ENCODE results near the gene MINDY4.
A peak's percentile ranks its signal among the peaks of the same experiment; 100 is the strongest.

Gene MINDY4

DNA sequence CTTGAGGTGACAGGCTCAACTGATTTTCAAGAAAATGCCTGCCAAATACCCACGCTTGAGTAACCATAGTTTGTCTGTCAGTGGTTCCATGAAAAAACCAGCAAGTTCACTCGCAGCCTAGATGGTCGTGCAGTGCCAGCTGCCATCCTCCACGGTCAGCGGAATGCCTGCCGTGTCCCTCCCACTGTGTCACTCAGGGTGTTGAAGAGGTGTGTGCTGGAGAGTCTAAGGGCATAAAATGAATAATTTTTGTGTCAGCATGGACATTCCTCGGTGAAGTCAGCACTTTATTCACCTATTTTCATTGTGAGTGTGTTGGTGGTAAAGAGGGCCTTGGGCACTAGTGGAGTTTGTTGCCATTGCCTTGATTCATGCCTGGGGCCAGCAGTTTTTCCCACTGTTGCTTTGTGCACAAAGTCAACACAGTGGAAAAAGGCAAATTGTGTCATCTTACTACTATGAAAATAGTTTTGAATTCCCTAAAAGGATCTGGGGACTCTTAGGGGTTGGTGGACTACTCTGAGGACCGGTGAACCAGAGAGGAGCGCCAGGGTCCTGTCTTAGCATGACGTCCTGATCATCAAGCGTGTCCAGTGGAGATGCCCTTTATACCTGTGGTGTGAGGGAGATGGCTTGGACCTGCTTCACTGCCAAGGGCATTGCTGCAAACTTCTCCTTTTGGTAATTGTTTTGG, 17.6 kb downstream of the MINDY4 start:
- no peak overlapping the region for H2BK15ac ChIP-seq (ENCODE audit: low read length)
- no peak overlapping the region for H2BK12ac ChIP-seq (ENCODE audit: low read length)
- peaks cover 17 to 42% of the 10 kb centered on the region in 2 donors for H3K36me3 ChIP-seq (replicated peaks in 1 of 2; ENCODE audit: control insufficient read depth in 2 of 2, insufficient read depth in 2 of 2, low read length in 2 of 2)
- H3K4me3 ChIP-seq (ENCODE audit: low read length in 2 of 2), result no peak overlapping the region
- DNase-seq (ENCODE audit: low spot score), result no peak
- no peaks in the 10 kb centered on the region for H3K27me3 ChIP-seq (ENCODE audit: control insufficient read depth in 3 of 3, insufficient read depth in 3 of 3, low read depth in 1 of 3, low read length in 3 of 3)
- H3K4me1 ChIP-seq (ENCODE audit: control insufficient read depth in 2 of 2, insufficient read depth in 1 of 2, low read depth in 1 of 2, low read length in 2 of 2), result no peaks in the 10 kb centered on the region
- no CpG with 5 or more reads among the region's 11 CpGs for WGBS, 2 donors (ENCODE audit: extremely low coverage in 2 of 2, insufficient read length in 2 of 2, insufficient replicate concordance in 1 of 2)
- H2BK5ac ChIP-seq (ENCODE audit: low read length), result no peak overlapping the region
- no peak overlapping the region for H4K91ac ChIP-seq (ENCODE audit: low read depth, low read length, poor library complexity)
- no peak overlapping the region for H3K27ac ChIP-seq (replicated peaks; ENCODE audit: low read length)
- H3K23ac ChIP-seq (ENCODE audit: low read depth, low read length, poor library complexity), result no peak overlapping the region
- peaks cover 2% of the 10 kb centered on the region for H3K79me1 ChIP-seq (ENCODE audit: low read depth, low read length)
- no peak overlapping the region for H3K9ac ChIP-seq (ENCODE audit: low read depth, low read length, poor library complexity)
- H3K4me2 ChIP-seq (ENCODE audit: insufficient read depth, low read length, poor library complexity, severe bottlenecking), result no peak overlapping the region
- no peak overlapping the region for H2AFZ ChIP-seq (ENCODE audit: low read length)
- no peak overlapping the region for H3K14ac ChIP-seq (ENCODE audit: low read length)
- no peaks in the 10 kb centered on the region for H3K9me3 ChIP-seq (replicated peaks in 1 of 2; ENCODE audit: control insufficient read depth in 2 of 2, insufficient read depth in 1 of 2, low read depth in 1 of 2, low read length in 2 of 2)
- no peak overlapping the region for H3K18ac ChIP-seq (ENCODE audit: low read length)
- H3K4ac ChIP-seq (ENCODE audit: low read length), result no peak overlapping the region
- no peak overlapping the region for H2AK5ac ChIP-seq (ENCODE audit: low read depth, low read length)
- no peak overlapping the region for H2BK120ac ChIP-seq (ENCODE audit: low read depth, low read length)
- no peak overlapping the region for H4K8ac ChIP-seq (ENCODE audit: low read depth, low read length)

- H3K23ac ChIP-seq (ENCODE audit: low read depth, low read length, poor library complexity), result no peak overlapping the region
- no peak overlapping the region for H3K4ac ChIP-seq (ENCODE audit: low read length)
- no peak overlapping the region for H2BK15ac ChIP-seq (ENCODE audit: low read length)
- no peak overlapping the region for H2BK12ac ChIP-seq (ENCODE audit: low read length)
- no peak overlapping the region for H2AFZ ChIP-seq (ENCODE audit: low read length)
- H3K4me1 ChIP-seq (ENCODE audit: control insufficient read depth in 2 of 2, insufficient read depth in 1 of 2, low read depth in 1 of 2, low read length in 2 of 2), result no peaks in the 10 kb centered on the region
- H2AK5ac ChIP-seq (ENCODE audit: low read depth, low read length), result no peak overlapping the region
- no peak for DNase-seq (ENCODE audit: low spot score)
- H4K91ac ChIP-seq (ENCODE audit: low read depth, low read length, poor library complexity), result no peak overlapping the region
- no peak overlapping the region for H3K27ac ChIP-seq (replicated peaks; ENCODE audit: low read length)
- H3K27me3 ChIP-seq (ENCODE audit: control insufficient read depth in 3 of 3, insufficient read depth in 3 of 3, low read depth in 1 of 3, low read length in 3 of 3), result no peaks in the 10 kb centered on the region
- no peak overlapping the region for H3K14ac ChIP-seq (ENCODE audit: low read length)
- H3K4me3 ChIP-seq (ENCODE audit: low read length in 2 of 2), result no peak overlapping the region
- H2BK5ac ChIP-seq (ENCODE audit: low read length), result no peak overlapping the region
- H3K18ac ChIP-seq (ENCODE audit: low read length), result no peak overlapping the region
- H3K9me3 ChIP-seq (replicated peaks in 1 of 2; ENCODE audit: control insufficient read depth in 2 of 2, insufficient read depth in 1 of 2, low read depth in 1 of 2, low read length in 2 of 2), result no peaks in the 10 kb centered on the region
- peaks cover 2% of the 10 kb centered on the region for H3K79me1 ChIP-seq (ENCODE audit: low read depth, low read length)
- no peak overlapping the region for H3K4me2 ChIP-seq (ENCODE audit: insufficient read depth, low read length, poor library complexity, severe bottlenecking)
- H4K8ac ChIP-seq (ENCODE audit: low read depth, low read length), result no peak overlapping the region
- no CpG with 5 or more reads among the region's 3 CpGs for WGBS, 2 donors (ENCODE audit: extremely low coverage in 2 of 2, insufficient read length in 2 of 2, insufficient replicate concordance in 1 of 2)
- no peak overlapping the region for H2BK120ac ChIP-seq (ENCODE audit: low read depth, low read length)
- no peak overlapping the region for H3K9ac ChIP-seq (ENCODE audit: low read depth, low read length, poor library complexity)
- H3K36me3 ChIP-seq (replicated peaks in 1 of 2; ENCODE audit: control insufficient read depth in 2 of 2, insufficient read depth in 2 of 2, low read length in 2 of 2), result peaks cover 17 to 39% of the 10 kb centered on the region in 2 donors
Measured at GRCh38 chr7:30789334-30789711, 18.1 kb downstream of the MINDY4 start.

DNA sequence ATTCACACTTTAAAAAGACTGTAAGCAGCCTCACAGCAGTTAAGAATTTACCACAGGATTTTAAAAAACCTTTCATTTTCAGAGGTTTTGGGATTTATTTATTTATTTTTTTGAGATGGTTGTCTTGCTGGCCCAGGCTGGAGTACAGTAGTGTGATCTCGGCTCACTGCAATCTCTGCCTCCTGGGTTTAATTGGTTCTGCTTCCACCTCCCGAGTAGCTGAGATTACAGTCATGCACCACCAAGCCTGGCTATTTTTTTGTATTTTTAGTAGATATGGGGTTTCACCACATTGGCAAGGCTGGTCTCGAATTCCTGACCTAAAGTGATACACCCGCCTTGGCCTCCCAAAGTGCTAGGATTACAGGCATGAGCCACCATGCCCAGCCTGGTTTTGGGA, 19.1 kb downstream of the MINDY4 start:
- Histone ChIP-seq H2BK120ac (ENCODE audit: low read depth, low read length) (no peak overlapping the region), H3K36me3 (replicated peaks in 1 of 2; ENCODE audit: control insufficient read depth in 2 of 2, insufficient read depth in 2 of 2, low read length in 2 of 2) (peaks cover 9 to 29% of the 10 kb centered on the region in 2 donors), H3K9ac (ENCODE audit: low read depth, low read length, poor library complexity) (no peak overlapping the region), H3K27me3 (ENCODE audit: control insufficient read depth in 3 of 3, insufficient read depth in 3 of 3, low read depth in 1 of 3, low read length in 3 of 3) (no peaks in the 10 kb centered on the region), H2BK12ac (ENCODE audit: low read length) (no peak overlapping the region), H3K4me1 (ENCODE audit: control insufficient read depth in 2 of 2, insufficient read depth in 1 of 2, low read depth in 1 of 2, low read length in 2 of 2) (no peaks in the 10 kb centered on the region), H3K27ac (replicated peaks; ENCODE audit: low read length) (no peak overlapping the region), H3K4me3 (ENCODE audit: low read length in 2 of 2) (no peak overlapping the region), H2AFZ (ENCODE audit: low read length) (no peak overlapping the region), H3K4ac (ENCODE audit: low read length) (no peak overlapping the region), H4K8ac (ENCODE audit: low read depth, low read length) (no peak overlapping the region), H2BK5ac (ENCODE audit: low read length) (no peak overlapping the region), H3K23ac (ENCODE audit: low read depth, low read length, poor library complexity) (no peak overlapping the region), H3K18ac (ENCODE audit: low read length) (no peak overlapping the region), H3K4me2 (ENCODE audit: insufficient read depth, low read length, poor library complexity, severe bottlenecking) (no peak overlapping the region), H2AK5ac (ENCODE audit: low read depth, low read length) (no peak overlapping the region), H3K79me1 (ENCODE audit: low read depth, low read length) (peaks cover 2% of the 10 kb centered on the region), H3K9me3 (replicated peaks in 1 of 2; ENCODE audit: control insufficient read depth in 2 of 2, insufficient read depth in 1 of 2, low read depth in 1 of 2, low read length in 2 of 2) (no peaks in the 10 kb centered on the region), H4K91ac (ENCODE audit: low read depth, low read length, poor library complexity) (no peak overlapping the region), H2BK15ac (ENCODE audit: low read length) (no peak overlapping the region), H3K14ac (ENCODE audit: low read length) (no peak overlapping the region)
- no peak for DNase-seq (ENCODE audit: low spot score)
- no CpG with 5 or more reads among the region's 4 CpGs for WGBS, 2 donors (ENCODE audit: extremely low coverage in 2 of 2, insufficient read length in 2 of 2, insufficient replicate concordance in 1 of 2)

GRCh38 chr7:30791114-30791513, 19.9 kb downstream of the MINDY4 start:
- H3K4me1 ChIP-seq (ENCODE audit: control insufficient read depth in 2 of 2, insufficient read depth in 1 of 2, low read depth in 1 of 2, low read length in 2 of 2), result no peaks in the 10 kb centered on the region
- DNase-seq (ENCODE audit: low spot score), result no peak
- no peak overlapping the region for H2BK12ac ChIP-seq (ENCODE audit: low read length)
- no peaks in the 10 kb centered on the region for H3K27me3 ChIP-seq (ENCODE audit: control insufficient read depth in 3 of 3, insufficient read depth in 3 of 3, low read depth in 1 of 3, low read length in 3 of 3)
- H3K9ac ChIP-seq (ENCODE audit: low read depth, low read length, poor library complexity), result peak overlapping the region; percentile 6
- H2BK120ac ChIP-seq (ENCODE audit: low read depth, low read length), result no peak overlapping the region
- no peak overlapping the region for H4K8ac ChIP-seq (ENCODE audit: low read depth, low read length)
- no peak overlapping the region for H3K27ac ChIP-seq (replicated peaks; ENCODE audit: low read length)
- H2BK15ac ChIP-seq (ENCODE audit: low read length), result no peak overlapping the region
- no peak overlapping the region for H3K4me2 ChIP-seq (ENCODE audit: insufficient read depth, low read length, poor library complexity, severe bottlenecking)
- H2AK5ac ChIP-seq (ENCODE audit: low read depth, low read length), result no peak overlapping the region
- peaks cover 7 to 21% of the 10 kb centered on the region in 2 donors for H3K36me3 ChIP-seq (replicated peaks in 1 of 2; ENCODE audit: control insufficient read depth in 2 of 2, insufficient read depth in 2 of 2, low read length in 2 of 2)
- no peak overlapping the region for H2AFZ ChIP-seq (ENCODE audit: low read length)
- H2BK5ac ChIP-seq (ENCODE audit: low read length), result no peak overlapping the region
- no peaks in the 10 kb centered on the region for H3K9me3 ChIP-seq (replicated peaks in 1 of 2; ENCODE audit: control insufficient read depth in 2 of 2, insufficient read depth in 1 of 2, low read depth in 1 of 2, low read length in 2 of 2)
- peaks cover 2% of the 10 kb centered on the region for H3K79me1 ChIP-seq (ENCODE audit: low read depth, low read length)
- H4K91ac ChIP-seq (ENCODE audit: low read depth, low read length, poor library complexity), result no peak overlapping the region
- peak overlapping the region; percentile 13 for H3K18ac ChIP-seq (ENCODE audit: low read length)
- H3K14ac ChIP-seq (ENCODE audit: low read length), result no peak overlapping the region
- no CpG with 5 or more reads among the region's 10 CpGs for WGBS, 2 donors (ENCODE audit: extremely low coverage in 2 of 2, insufficient read length in 2 of 2, insufficient replicate concordance in 1 of 2)
- H3K4ac ChIP-seq (ENCODE audit: low read length), result no peak overlapping the region
- H3K23ac ChIP-seq (ENCODE audit: low read depth, low read length, poor library complexity), result no peak overlapping the region
- no peak overlapping the region for H3K4me3 ChIP-seq (ENCODE audit: low read length in 2 of 2)
